DND-41 (cell line): ENCODE measurements around the gene CENPB.

ENCODE experiments used
- ATAC-seq: fragments of 200-7000 bp; cut with Tn5 transposase; 3 replicates; pipeline ENCODE4 v1.9.1; 2021; ENCODE audit warnings: low read depth; ENCODE audit not compliant: insufficient read depth
- DNase-seq: peaks from one replicate; pipeline ENCODE4 v3.0.0-alpha.2; 2020
- H2AFZ ChIP-seq: 2 replicates; pipeline ENCODE4 v1.6.0; 2012; ENCODE audit warnings: low read depth, low read length
- H3K27ac ChIP-seq: 2 replicates; pipeline ENCODE4 v1.5.1; 2012; ENCODE audit warnings: low read length, inconsistent platforms
- H3K27me3 ChIP-seq: fragments of 200-600 bp; sonication (generic); 2 replicates; pipeline ENCODE4 v1.6.0; 2012; ENCODE audit warnings: low read length, mild to moderate bottlenecking, inconsistent platforms; ENCODE audit not compliant: insufficient read depth, poor library complexity
- H3K36me3 ChIP-seq: 2 replicates; pipeline ENCODE4 v1.5.1; 2012; ENCODE audit warnings: low read length, inconsistent platforms; ENCODE audit not compliant: insufficient read depth
- H3K4me1 ChIP-seq: 2 replicates; pipeline ENCODE4 v1.5.1; 2012; ENCODE audit warnings: mild to moderate bottlenecking, low read length; ENCODE audit not compliant: insufficient read depth
- H3K4me2 ChIP-seq: 2 replicates; pipeline ENCODE4 v1.6.0; 2012; ENCODE audit warnings: mild to moderate bottlenecking, moderate library complexity, low read length, inconsistent platforms; ENCODE audit not compliant: insufficient read depth
- H3K4me3 ChIP-seq, 2 experiments: fragments of 200-600 bp in 1 of 2; shearing (Covaris generic) in 1 of 2; 2 replicates each; pipeline ENCODE4 v1.5.1; 2012 to 2016; ENCODE audit warnings: inconsistent platforms in 2 of 2, low read length in 2 of 2, mild to moderate bottlenecking in 2 of 2, low read depth in 1 of 2, moderate library complexity in 1 of 2
- H3K79me2 ChIP-seq: 2 replicates; pipeline ENCODE4 v1.6.0; 2012; ENCODE audit warnings: low read length, inconsistent platforms; ENCODE audit not compliant: insufficient read depth
- H3K9ac ChIP-seq: 2 replicates; pipeline ENCODE4 v1.6.0; 2012; ENCODE audit warnings: low read depth, mild to moderate bottlenecking, inconsistent platforms, low read length, moderate library complexity
- H3K9me3 ChIP-seq: 2 replicates; pipeline ENCODE4 v1.5.1; 2012; ENCODE audit warnings: low read length, moderate library complexity, mild to moderate bottlenecking, inconsistent platforms; ENCODE audit not compliant: insufficient read depth, severe bottlenecking
- H4K20me1 ChIP-seq: 2 replicates; pipeline ENCODE4 v1.6.0; 2012; ENCODE audit warnings: low read length; ENCODE audit not compliant: insufficient read depth
- EZH2 ChIP-seq: IDR thresholded peaks from 3 replicates; pipeline ENCODE4 v1.6.1; 2012; ENCODE audit warnings: borderline replicate concordance, low read depth, mild to moderate bottlenecking, moderate library complexity, low read length, inconsistent platforms; ENCODE audit not compliant: severe bottlenecking
- TF ChIP-seq, protein P1 (sequence below): IDR thresholded peaks from 2 replicates; pipeline ENCODE4 v1.5.1; 2012; ENCODE audit warnings: borderline replicate concordance, low read length, moderate library complexity, mild to moderate bottlenecking; ENCODE audit not compliant: poor library complexity, severe bottlenecking; ENCODE audit errors: extremely low read depth

CENPB gene

DNA sequence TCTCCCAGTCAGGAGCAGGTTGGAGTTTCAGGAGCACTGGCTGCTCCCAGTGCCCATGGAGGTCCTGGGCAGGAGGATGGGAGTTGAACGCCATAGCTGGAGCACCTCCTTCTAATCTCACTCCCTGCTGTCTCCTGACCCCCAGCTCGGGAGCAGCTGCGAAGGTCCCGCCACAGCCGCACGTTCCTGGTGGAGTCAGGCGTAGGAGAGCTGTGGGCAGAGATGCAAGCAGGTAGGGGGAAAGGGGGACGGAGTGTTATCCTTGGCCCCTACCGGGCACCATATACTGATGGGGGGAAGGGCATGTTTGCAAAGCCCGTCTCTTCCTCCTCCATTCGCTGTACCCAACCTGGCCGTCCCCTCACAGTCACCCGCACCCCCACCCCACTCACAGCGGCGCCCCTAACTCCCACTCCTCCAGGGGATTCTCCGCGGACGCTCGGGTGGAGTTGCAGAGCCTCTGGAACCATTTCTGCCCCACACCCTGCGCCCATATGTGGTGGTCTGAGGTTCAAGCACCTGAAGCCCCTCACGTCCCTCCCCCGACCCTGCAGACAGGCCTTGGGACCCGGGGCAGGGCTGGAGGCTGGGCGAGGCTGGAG, 37.4 kb downstream of the CENPB start:
- H3K4me3 ChIP-seq, result no peak overlapping the region
- H2AFZ ChIP-seq, result no peak overlapping the region
- no peak overlapping the region for H3K9ac ChIP-seq
- no peaks in the 10 kb centered on the region for H3K79me2 ChIP-seq
- H4K20me1 ChIP-seq, result peaks cover 6% of the 10 kb centered on the region; the same call in 1 of the 2 replicates
- TF ChIP-seq, protein P1, sequence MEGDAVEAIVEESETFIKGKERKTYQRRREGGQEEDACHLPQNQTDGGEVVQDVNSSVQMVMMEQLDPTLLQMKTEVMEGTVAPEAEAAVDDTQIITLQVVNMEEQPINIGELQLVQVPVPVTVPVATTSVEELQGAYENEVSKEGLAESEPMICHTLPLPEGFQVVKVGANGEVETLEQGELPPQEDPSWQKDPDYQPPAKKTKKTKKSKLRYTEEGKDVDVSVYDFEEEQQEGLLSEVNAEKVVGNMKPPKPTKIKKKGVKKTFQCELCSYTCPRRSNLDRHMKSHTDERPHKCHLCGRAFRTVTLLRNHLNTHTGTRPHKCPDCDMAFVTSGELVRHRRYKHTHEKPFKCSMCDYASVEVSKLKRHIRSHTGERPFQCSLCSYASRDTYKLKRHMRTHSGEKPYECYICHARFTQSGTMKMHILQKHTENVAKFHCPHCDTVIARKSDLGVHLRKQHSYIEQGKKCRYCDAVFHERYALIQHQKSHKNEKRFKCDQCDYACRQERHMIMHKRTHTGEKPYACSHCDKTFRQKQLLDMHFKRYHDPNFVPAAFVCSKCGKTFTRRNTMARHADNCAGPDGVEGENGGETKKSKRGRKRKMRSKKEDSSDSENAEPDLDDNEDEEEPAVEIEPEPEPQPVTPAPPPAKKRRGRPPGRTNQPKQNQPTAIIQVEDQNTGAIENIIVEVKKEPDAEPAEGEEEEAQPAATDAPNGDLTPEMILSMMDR, result no peak
- no peak for TF ChIP-seq EZH2
- peaks cover 9% of the 10 kb centered on the region for H3K36me3 ChIP-seq
- no peaks in the 10 kb centered on the region for H3K4me1 ChIP-seq
- H3K27ac ChIP-seq, result no peak overlapping the region
- DNase-seq, result no peak
- no peaks in the 10 kb centered on the region for H3K9me3 ChIP-seq
- no peaks in the 10 kb centered on the region for H3K27me3 ChIP-seq
- ATAC-seq, result no peak
- no peak overlapping the region for H3K4me2 ChIP-seq

DNA sequence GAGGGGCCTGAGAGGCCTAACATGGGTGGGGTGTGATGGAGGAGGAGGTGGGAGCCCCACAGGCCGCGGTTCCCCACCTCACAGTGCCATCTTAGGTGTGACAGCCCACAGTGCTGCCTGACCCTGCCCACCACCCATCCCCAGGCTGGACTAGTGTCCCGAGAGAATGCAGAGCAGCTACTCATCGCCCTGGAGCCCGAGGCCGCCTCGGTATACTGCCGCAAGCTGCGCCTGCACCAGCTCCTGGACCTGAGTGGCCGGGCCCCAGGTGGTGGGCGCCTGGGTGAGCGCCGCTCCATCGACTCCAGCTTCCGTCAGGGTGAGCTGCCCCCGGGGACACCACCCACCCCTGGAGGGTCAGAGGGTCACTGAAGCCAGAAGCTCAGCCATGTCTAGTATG, 38.5 kb downstream of the CENPB start:
- Histone ChIP-seq H3K4me3 (no peak overlapping the region), H3K4me2 (no peak overlapping the region), H3K27me3 (no peaks in the 10 kb centered on the region), H3K9me3 (no peaks in the 10 kb centered on the region), H3K4me1 (no peaks in the 10 kb centered on the region), H2AFZ (no peak overlapping the region), H3K79me2 (no peaks in the 10 kb centered on the region), H3K9ac (no peak overlapping the region), H4K20me1 (peaks cover 6% of the 10 kb centered on the region; the same call in 1 of the 2 replicates), H3K27ac (no peak overlapping the region), H3K36me3 (peaks cover 9% of the 10 kb centered on the region)
- TF ChIP-seq, protein P1, result no peak
- no peak for TF ChIP-seq EZH2
- ATAC-seq (no peak), DNase-seq (no peak)

DNA sequence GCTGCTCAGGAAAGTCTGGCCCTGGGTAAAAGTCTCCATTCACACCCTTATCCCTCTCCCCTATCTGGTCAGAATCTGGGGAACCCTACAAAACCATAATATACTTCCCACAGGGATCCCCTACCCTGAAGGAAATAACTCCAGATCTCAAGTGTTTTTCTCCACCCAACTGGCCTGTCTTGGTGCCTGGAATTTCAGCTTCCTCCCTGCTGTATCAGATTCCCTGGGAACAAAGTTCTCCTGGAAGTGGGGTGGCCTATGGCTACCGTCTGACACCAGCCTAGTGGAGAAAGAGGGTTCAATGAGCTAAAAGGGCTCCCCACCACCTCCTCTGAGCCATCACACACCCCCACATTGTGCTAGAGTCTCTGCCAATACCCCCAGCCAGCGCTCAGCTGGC, 39.1 kb downstream of the CENPB start:
- Histone ChIP-seq H3K27me3 (no peaks in the 10 kb centered on the region), H3K4me2 (no peak overlapping the region)

More for the DNA sequence above, 39.1 kb downstream of the CENPB start:
- Histone ChIP-seq H3K4me1 (no peaks in the 10 kb centered on the region), H3K4me3 (no peak overlapping the region), H3K79me2 (no peaks in the 10 kb centered on the region), H3K9me3 (no peaks in the 10 kb centered on the region), H3K9ac (no peak overlapping the region), H2AFZ (no peak overlapping the region), H3K27ac (no peak overlapping the region), H4K20me1 (peaks cover 6% of the 10 kb centered on the region; the same call in 1 of the 2 replicates), H3K36me3 (peaks cover 9% of the 10 kb centered on the region)
- no peak for ATAC-seq
- no peak for DNase-seq
- TF ChIP-seq EZH2, result no peak
- TF ChIP-seq, protein P1, result no peak
